ENCODE measurements around the gene NRIP1. TPM values are rescaled to one million over a fixed set of nuclear protein-coding genes. Genes with fewer than 3 reads are reported as not detected.

Gene NRIP1
- total and polyA plus RNA-seq, 2 donors (not counting 1 experiment from before 2014, with no cell fraction given) = 3.3 to 32.1 TPM

DNA sequence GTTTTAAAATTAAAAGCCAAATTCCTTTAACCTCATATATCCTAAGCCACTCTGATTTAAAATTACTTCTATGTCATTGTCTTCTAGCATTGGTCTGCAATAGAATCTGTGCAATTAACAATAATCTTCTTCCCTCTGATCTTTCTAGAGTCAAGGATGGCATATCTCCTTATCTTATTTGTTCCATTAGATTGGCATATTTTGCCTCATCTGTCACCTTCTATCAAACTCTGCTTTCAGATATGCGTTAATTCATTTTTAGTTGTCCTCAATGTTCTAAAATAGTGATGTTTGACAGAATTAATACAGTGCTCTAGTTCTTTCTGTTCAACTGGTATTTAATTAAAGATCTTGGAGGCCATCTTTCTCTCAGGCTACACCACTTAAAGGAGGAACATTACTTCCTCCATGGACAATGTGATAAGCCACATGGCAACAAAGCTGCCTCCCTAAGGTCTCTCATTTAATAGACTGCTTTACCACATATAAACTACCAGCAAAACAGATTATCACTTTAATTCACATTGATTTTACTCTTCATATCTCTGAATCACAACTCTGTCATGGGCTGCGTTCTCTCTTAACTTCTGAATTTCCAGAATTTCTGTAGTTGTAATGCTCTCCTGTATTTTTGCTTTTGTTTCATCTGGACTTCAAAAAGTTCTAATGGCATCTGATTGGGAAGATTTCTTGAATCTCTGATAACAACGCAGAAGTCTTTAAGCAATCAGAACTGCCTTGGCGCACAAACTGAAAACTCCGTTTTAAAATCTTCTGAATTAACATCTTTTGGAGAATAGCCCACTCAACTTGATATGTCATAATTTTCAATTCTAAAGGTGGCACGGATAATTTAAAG, 2.8 kb downstream of the NRIP1 start:
- Histone ChIP-seq H3K9me3 (ENCODE audit: control extremely low read depth in 1 of 3, control insufficient read depth in 2 of 3, insufficient read depth in 1 of 3, low read length in 2 of 3) (no peaks in the 10 kb centered on the region), H2AFZ (ENCODE audit: insufficient read depth, low read depth, low read length, poor library complexity, severe bottlenecking) (peak overlapping the region; percentile 10), H3K27ac (ENCODE audit: low read length in 2 of 2) (peak overlapping the region; percentile 4 to 62), H3K4me3 (ENCODE audit: control extremely low read depth in 1 of 5, extremely low read depth in 1 of 5, insufficient read depth in 1 of 5, low read depth in 2 of 5, low read length in 4 of 5) (peak overlapping the region in 1 of 5 experiments; percentile 92), H3K4me1 (ENCODE audit: control insufficient read depth in 2 of 2, insufficient read depth in 2 of 2, low read length in 2 of 2) (peaks cover 46 to 65% of the 10 kb centered on the region in 2 donors), H3K27me3 (replicated peaks in 1 of 4; ENCODE audit: control extremely low read depth in 1 of 4, control insufficient read depth in 3 of 4, insufficient read depth in 4 of 4, low read length in 3 of 4) (no peaks in the 10 kb centered on the region), H3K9ac (ENCODE audit: low read length) (peak overlapping the region; percentile 10), H3K79me2 (ENCODE audit: control insufficient read depth, insufficient read depth, low read length) (peaks cover 66% of the 10 kb centered on the region), H3K36me3 (replicated peaks in 1 of 2; ENCODE audit: control extremely low read depth in 1 of 2, control insufficient read depth in 1 of 2, extremely low read depth in 1 of 2, insufficient read depth in 2 of 2, low read length in 1 of 2) (no peaks in the 10 kb centered on the region), H3K4me2 (replicated peaks; ENCODE audit: low read depth, low read length, poor library complexity, severe bottlenecking) (peak overlapping the region; percentile 91), H4K20me1 (ENCODE audit: control insufficient read depth, insufficient read depth, low read length, poor library complexity, severe bottlenecking) (peaks cover 9% of the 10 kb centered on the region)
- POLR2A ChIA-PET = no interaction called here
- DNase-seq (no peak), ATAC-seq (ENCODE audit: low read depth) (no peak)
- H3K4me1 Mint-ChIP-seq = peaks cover 75% of the 10 kb centered on the region
- TF ChIP-seq, protein P1, sequence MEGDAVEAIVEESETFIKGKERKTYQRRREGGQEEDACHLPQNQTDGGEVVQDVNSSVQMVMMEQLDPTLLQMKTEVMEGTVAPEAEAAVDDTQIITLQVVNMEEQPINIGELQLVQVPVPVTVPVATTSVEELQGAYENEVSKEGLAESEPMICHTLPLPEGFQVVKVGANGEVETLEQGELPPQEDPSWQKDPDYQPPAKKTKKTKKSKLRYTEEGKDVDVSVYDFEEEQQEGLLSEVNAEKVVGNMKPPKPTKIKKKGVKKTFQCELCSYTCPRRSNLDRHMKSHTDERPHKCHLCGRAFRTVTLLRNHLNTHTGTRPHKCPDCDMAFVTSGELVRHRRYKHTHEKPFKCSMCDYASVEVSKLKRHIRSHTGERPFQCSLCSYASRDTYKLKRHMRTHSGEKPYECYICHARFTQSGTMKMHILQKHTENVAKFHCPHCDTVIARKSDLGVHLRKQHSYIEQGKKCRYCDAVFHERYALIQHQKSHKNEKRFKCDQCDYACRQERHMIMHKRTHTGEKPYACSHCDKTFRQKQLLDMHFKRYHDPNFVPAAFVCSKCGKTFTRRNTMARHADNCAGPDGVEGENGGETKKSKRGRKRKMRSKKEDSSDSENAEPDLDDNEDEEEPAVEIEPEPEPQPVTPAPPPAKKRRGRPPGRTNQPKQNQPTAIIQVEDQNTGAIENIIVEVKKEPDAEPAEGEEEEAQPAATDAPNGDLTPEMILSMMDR (IDR thresholded peaks at IDR 0.05) = no peak
- TF ChIP-seq EZH2 (IDR thresholded peaks at IDR 0.05; ENCODE audit: borderline replicate concordance, insufficient read depth, low read depth, low read length, poor library complexity, severe bottlenecking) = no peak
- H3K27me3 Mint-ChIP-seq = no peaks in the 10 kb centered on the region
- no CpG with 5 or more reads among the region's 6 CpGs for WGBS (ENCODE audit: insufficient coverage)
- CTCF ChIA-PET = interaction anchor here (1.2 to 1.5 kb wide), 2 partner anchors 421 to 667 kb away, joined by 3 to 5 read pairs; no protein-coding TSS in a partner anchor
- H3K27ac Mint-ChIP-seq = peak overlapping the region; percentile 38
- no peaks in the 10 kb centered on the region for H3K9me3 Mint-ChIP-seq (ENCODE audit: insufficient read depth)
- H3K4me3 Mint-ChIP-seq = peak overlapping the region; percentile 89
- intact Hi-C loops (cut with micrococcal nuclease) = loop anchor here (1.0 to 10.0 kb wide), 9 partner anchors 10 to 845 kb away; partner anchors contain the start of genes RBM11 and SAMSN1

DNA sequence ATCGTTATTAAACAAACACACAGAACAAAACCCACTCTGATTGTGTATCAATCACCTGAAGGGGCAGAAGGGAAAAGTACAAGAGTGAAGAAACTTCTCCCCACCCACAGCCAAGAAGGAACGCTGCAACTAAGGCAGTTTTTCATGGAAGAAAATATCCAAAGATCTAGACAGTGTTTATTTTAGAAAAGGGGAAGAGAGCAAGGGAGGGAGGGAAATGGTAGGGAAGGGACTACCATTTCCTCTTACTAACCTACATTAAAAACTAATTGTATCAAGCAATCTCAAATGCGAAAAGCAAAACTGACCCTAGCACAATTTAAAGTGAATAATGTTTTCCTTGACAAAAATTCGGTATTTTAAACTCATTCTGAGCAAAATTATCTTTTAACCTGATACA, 3.5 kb downstream of the NRIP1 start:
- peak overlapping the region; percentile 91 for H3K4me2 ChIP-seq (replicated peaks; ENCODE audit: low read depth, low read length, poor library complexity, severe bottlenecking)
- H3K27me3 Mint-ChIP-seq = no peaks in the 10 kb centered on the region
- H3K9me3 Mint-ChIP-seq (ENCODE audit: insufficient read depth) = no peaks in the 10 kb centered on the region
- 0% methylated on average over 1 of the region's 4 CpGs for WGBS (ENCODE audit: insufficient coverage)
- no peaks in the 10 kb centered on the region for H3K27me3 ChIP-seq (replicated peaks in 1 of 4; ENCODE audit: control extremely low read depth in 1 of 4, control insufficient read depth in 3 of 4, insufficient read depth in 4 of 4, low read length in 3 of 4)
- H3K4me1 Mint-ChIP-seq = peaks cover 79% of the 10 kb centered on the region
- DNase-seq (no peak), ATAC-seq (ENCODE audit: low read depth) (no peak)
- H3K27ac Mint-ChIP-seq = peak overlapping the region; percentile 57
- H3K9me3 ChIP-seq (ENCODE audit: control extremely low read depth in 1 of 3, control insufficient read depth in 2 of 3, insufficient read depth in 1 of 3, low read length in 2 of 3) = no peaks in the 10 kb centered on the region
- H3K4me3 Mint-ChIP-seq = peak overlapping the region; percentile 33
- CTCF ChIA-PET = interaction anchor here (1.5 kb wide), 1 partner anchor 667 kb away, joined by 3 read pairs; no protein-coding TSS in a partner anchor
- H3K27ac ChIP-seq (ENCODE audit: low read length in 2 of 2) = peak overlapping the region in 1 of 2 donors; percentile 62
- H3K4me3 ChIP-seq (ENCODE audit: control extremely low read depth in 1 of 5, extremely low read depth in 1 of 5, insufficient read depth in 1 of 5, low read depth in 2 of 5, low read length in 4 of 5) = no peak overlapping the region
- peaks cover 49 to 67% of the 10 kb centered on the region in 2 donors for H3K4me1 ChIP-seq (ENCODE audit: control insufficient read depth in 2 of 2, insufficient read depth in 2 of 2, low read length in 2 of 2)
- TF ChIP-seq EZH2 (IDR thresholded peaks at IDR 0.05; ENCODE audit: borderline replicate concordance, insufficient read depth, low read depth, low read length, poor library complexity, severe bottlenecking) = no peak
- TF ChIP-seq, protein P1 (IDR thresholded peaks at IDR 0.05) = no peak
- POLR2A ChIA-PET = no interaction called here
- H2AFZ ChIP-seq (ENCODE audit: insufficient read depth, low read depth, low read length, poor library complexity, severe bottlenecking) = no peak overlapping the region
- peaks cover 73% of the 10 kb centered on the region for H3K79me2 ChIP-seq (ENCODE audit: control insufficient read depth, insufficient read depth, low read length)
- intact Hi-C loops (cut with micrococcal nuclease) = loop anchor here (5.0 to 10.0 kb wide), 7 partner anchors 184 to 844 kb away; partner anchors contain the start of genes RBM11 and SAMSN1
- no peaks in the 10 kb centered on the region for H3K36me3 ChIP-seq (replicated peaks in 1 of 2; ENCODE audit: control extremely low read depth in 1 of 2, control insufficient read depth in 1 of 2, extremely low read depth in 1 of 2, insufficient read depth in 2 of 2, low read length in 1 of 2)
- no peak overlapping the region for H3K9ac ChIP-seq (ENCODE audit: low read length)
- H4K20me1 ChIP-seq (ENCODE audit: control insufficient read depth, insufficient read depth, low read length, poor library complexity, severe bottlenecking) = peaks cover 9% of the 10 kb centered on the region

Measured in B cell (primary cell).